Upper lobe of left lung (tissue), 6 donors: ENCODE measurements around the gene PER3. TPM values are rescaled to one million over a fixed set of nuclear protein-coding genes. Genes with fewer than 3 reads are reported as not detected.

Source experiments
- ATAC-seq, 2 donors: fragments of 200-7000 bp; cut with Tn5 transposase; one replicate each; pipeline ENCODE4 v1.9.1; 2022; ENCODE audit warnings: mild to moderate bottlenecking in 2 of 2, moderate library complexity in 2 of 2; ENCODE audit not compliant: low FRiP score in 2 of 2
- DNase-seq, 2 donors: peaks; one replicate each; pipeline ENCODE4 v3.0.0-alpha.2; 2019 to 2020
- H3K27ac ChIP-seq, 4 donors: fragments of 200-600 bp; sonication (generic); one replicate each; pipeline ENCODE4 v1.5.1; 2016 to 2019
- H3K27me3 ChIP-seq, 4 donors: fragments of 200-600 bp; sonication (generic); one replicate each; pipeline ENCODE4 v1.5.1; 2017 to 2019
- H3K36me3 ChIP-seq, 4 donors: fragments of 200-600 bp; sonication (generic); one replicate each; pipeline ENCODE4 v1.5.1; 2016 to 2019
- H3K4me1 ChIP-seq, 4 donors: fragments of 200-600 bp; sonication (generic); one replicate each; pipeline ENCODE4 v1.5.1; 2018 to 2019
- H3K4me3 ChIP-seq, 4 donors: fragments of 200-600 bp; sonication (generic); one replicate each; pipeline ENCODE4 v1.5.1; 2017 to 2019; ENCODE audit warnings: mild to moderate bottlenecking in 2 of 4, moderate library complexity in 1 of 4
- H3K9me3 ChIP-seq, 4 donors: fragments of 200-600 bp; sonication (generic); one replicate each; pipeline ENCODE4 v1.5.1; 2018 to 2019
- EP300 ChIP-seq, 4 donors: sonication (generic); formaldehyde crosslinking; IDR thresholded peaks; one replicate each; pipeline ENCODE4 v1.5.1; 2017; ENCODE audit warnings: antibody characterized with exemption in 4 of 4, control low read depth in 2 of 4
- POLR2A ChIP-seq, 4 donors: fragments of 450-650 bp; IDR thresholded peaks; one replicate each; pipeline ENCODE4 v1.5.1; 2016 to 2017; ENCODE audit warnings: antibody characterized with exemption in 4 of 4, mild to moderate bottlenecking in 2 of 4
- POLR2AphosphoS5 ChIP-seq, 2 donors: sonication (generic); formaldehyde crosslinking; IDR thresholded peaks; one replicate each; pipeline ENCODE4 v1.5.1; 2017; ENCODE audit warnings: antibody characterized with exemption in 2 of 2
- WGBS, 2 donors: methylation state at CpG; one replicate each; pipeline ENCODE4 v1.1.5; 2017 to 2018; 5-methylcytosine and 5-hydroxymethylcytosine counted together
- total RNA-seq, 6 donors: library from RNA; depleted of rRNA in 4 of 6; stranded (reverse); fragments of >200 nt in 4 of 6; gene quantifications; one replicate each; pipeline versions ENCODE4 v1.1.0 to v1.2.1, GENCODE V29; 2016 to 2021
- TF ChIP-seq, protein P1 (sequence below), 6 experiments: fragments of 450-650 bp in 4 of 6; fragments of 200-600 bp in 2 of 6; sonication (generic) in 2 of 6; IDR thresholded peaks; one replicate each; pipeline ENCODE4 v1.5.1; 2016 to 2019; ENCODE audit warnings: antibody characterized with exemption in 6 of 6
- donor health status: DM: no; HTN: no; CAD: no; lungs with moderate emphysema.
- donor health status: DM: no; HTN: yes; CAD: no; lungs with severe emphysema.

PER3 gene
- total RNA-seq, 6 donors from 2014 or later: 20.1 to 43.0 (median 26.9) TPM

GRCh38 chr1:7852804-7853683, 69.0 kb downstream of the PER3 start, which contains the start of gene UTS2:
Gene UTS2, minus strand, starts transcription at chr1:7853065. Its CDS starts 62 bp downstream, at chr1:7853003.
- Histone ChIP-seq H3K9me3 (no peaks in the 10 kb centered on the region), H3K36me3 (no peaks in the 10 kb centered on the region), H3K4me1 (no peaks in the 10 kb centered on the region), H3K27ac (no peak within 1 kb of the TSS), H3K4me3 (no peak within 1 kb of the TSS), H3K27me3 (no peaks in the 10 kb centered on the region)
- 67 to 70% methylated on average over 10 of the region's 10 CpGs for whole genome bisulfite sequencing, 2 donors
- DNase-seq: no peak
- TF ChIP-seq, protein P1, sequence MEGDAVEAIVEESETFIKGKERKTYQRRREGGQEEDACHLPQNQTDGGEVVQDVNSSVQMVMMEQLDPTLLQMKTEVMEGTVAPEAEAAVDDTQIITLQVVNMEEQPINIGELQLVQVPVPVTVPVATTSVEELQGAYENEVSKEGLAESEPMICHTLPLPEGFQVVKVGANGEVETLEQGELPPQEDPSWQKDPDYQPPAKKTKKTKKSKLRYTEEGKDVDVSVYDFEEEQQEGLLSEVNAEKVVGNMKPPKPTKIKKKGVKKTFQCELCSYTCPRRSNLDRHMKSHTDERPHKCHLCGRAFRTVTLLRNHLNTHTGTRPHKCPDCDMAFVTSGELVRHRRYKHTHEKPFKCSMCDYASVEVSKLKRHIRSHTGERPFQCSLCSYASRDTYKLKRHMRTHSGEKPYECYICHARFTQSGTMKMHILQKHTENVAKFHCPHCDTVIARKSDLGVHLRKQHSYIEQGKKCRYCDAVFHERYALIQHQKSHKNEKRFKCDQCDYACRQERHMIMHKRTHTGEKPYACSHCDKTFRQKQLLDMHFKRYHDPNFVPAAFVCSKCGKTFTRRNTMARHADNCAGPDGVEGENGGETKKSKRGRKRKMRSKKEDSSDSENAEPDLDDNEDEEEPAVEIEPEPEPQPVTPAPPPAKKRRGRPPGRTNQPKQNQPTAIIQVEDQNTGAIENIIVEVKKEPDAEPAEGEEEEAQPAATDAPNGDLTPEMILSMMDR (IDR thresholded peaks at IDR 0.05): no peak
- no peak for TF ChIP-seq EP300 (IDR thresholded peaks at IDR 0.05)
- no peak for TF ChIP-seq POLR2AphosphoS5 (IDR thresholded peaks at IDR 0.05)
- TF ChIP-seq POLR2A (IDR thresholded peaks at IDR 0.05): no peak
- no peak for ATAC-seq

DNA sequence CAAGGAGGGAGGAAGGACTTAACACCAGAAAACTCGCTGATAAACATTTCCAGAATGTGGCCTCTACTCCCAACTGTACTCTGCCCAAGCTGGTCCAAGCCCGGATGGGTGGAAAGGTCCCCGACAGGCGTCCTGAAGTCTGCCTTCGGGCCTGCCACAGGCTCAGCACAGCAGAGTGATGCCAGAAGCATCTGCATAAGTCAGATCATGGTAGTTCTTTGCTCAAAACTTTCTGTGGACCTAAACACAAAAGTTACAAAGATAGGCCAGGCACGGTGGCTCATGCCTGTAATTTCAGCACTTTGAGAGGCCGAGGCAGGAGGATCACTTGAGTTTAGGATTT, 69.6 kb downstream of the PER3 start:
- H3K4me3 ChIP-seq: no peak overlapping the region
- DNase-seq: no peak
- ATAC-seq: no peak
- H3K27me3 ChIP-seq: no peaks in the 10 kb centered on the region
- no peaks in the 10 kb centered on the region for H3K4me1 ChIP-seq
- TF ChIP-seq POLR2A (IDR thresholded peaks at IDR 0.05): no peak
- TF ChIP-seq, protein P1 (IDR thresholded peaks at IDR 0.05): no peak
- WGBS, 2 donors: 79 to 82% methylated on average over 7 of the region's 7 CpGs
- H3K27ac ChIP-seq: no peak overlapping the region
- H3K36me3 ChIP-seq: no peaks in the 10 kb centered on the region
- H3K9me3 ChIP-seq: no peaks in the 10 kb centered on the region

DNA sequence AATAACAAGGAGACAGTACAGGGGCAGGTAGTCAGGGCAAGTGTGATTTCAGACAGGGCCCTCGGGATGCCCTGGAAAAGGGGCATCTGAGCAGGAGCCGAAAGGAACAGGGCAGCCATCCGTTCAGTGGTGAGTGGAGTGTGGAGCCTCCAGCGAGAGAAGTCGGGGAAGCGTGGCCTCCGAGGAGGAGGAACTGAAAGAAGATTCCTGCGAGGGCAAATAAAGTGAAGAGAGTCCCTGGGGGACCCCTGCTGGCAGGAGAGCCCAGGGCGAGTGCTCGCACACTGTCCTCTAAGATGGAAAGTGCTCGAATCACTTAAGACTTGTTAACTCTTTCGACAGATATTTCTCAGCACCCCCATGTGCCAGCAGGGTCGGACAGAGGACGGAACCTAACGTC, 72.3 kb downstream of the PER3 start:
- ATAC-seq: no peak
- H3K4me1 ChIP-seq: no peaks in the 10 kb centered on the region
- WGBS, 2 donors: 42 to 43% methylated on average over 15 of the region's 15 CpGs

GRCh38 chr1:7857000-7857399, 72.9 kb downstream of the PER3 start:
- Histone ChIP-seq H3K27me3 (no peaks in the 10 kb centered on the region), H3K27ac (no peak overlapping the region), H3K4me3 (no peak overlapping the region), H3K4me1 (no peaks in the 10 kb centered on the region), H3K9me3 (no peaks in the 10 kb centered on the region), H3K36me3 (no peaks in the 10 kb centered on the region)
- 68 to 70% methylated on average over 2 of the region's 2 CpGs for WGBS, 2 donors
- TF ChIP-seq, protein P1 (IDR thresholded peaks at IDR 0.05): no peak
- TF ChIP-seq POLR2A (IDR thresholded peaks at IDR 0.05) (no peak), POLR2AphosphoS5 (IDR thresholded peaks at IDR 0.05) (no peak)
- DNase-seq (no peak), ATAC-seq (no peak)

More for the DNA sequence above, 72.3 kb downstream of the PER3 start:
- H3K27me3 ChIP-seq: no peaks in the 10 kb centered on the region
- no peak for DNase-seq
- H3K9me3 ChIP-seq: no peaks in the 10 kb centered on the region
- no peak overlapping the region for H3K4me3 ChIP-seq
- H3K36me3 ChIP-seq: no peaks in the 10 kb centered on the region
- no peak overlapping the region for H3K27ac ChIP-seq
- TF ChIP-seq POLR2AphosphoS5 (IDR thresholded peaks at IDR 0.05) (no peak), POLR2A (IDR thresholded peaks at IDR 0.05) (no peak)

- Histone ChIP-seq H3K27ac (no peak overlapping the region), H3K9me3 (no peaks in the 10 kb centered on the region), H3K4me3 (no peak overlapping the region), H3K27me3 (no peaks in the 10 kb centered on the region), H3K36me3 (no peaks in the 10 kb centered on the region), H3K4me1 (no peaks in the 10 kb centered on the region)
- no peak for DNase-seq
- 74 to 86% methylated on average over 4 of the region's 4 CpGs for WGBS, 2 donors
- ATAC-seq: no peak
- TF ChIP-seq, protein P1 (IDR thresholded peaks at IDR 0.05): no peak
- TF ChIP-seq POLR2A (IDR thresholded peaks at IDR 0.05) (no peak), POLR2AphosphoS5 (IDR thresholded peaks at IDR 0.05) (no peak), EP300 (IDR thresholded peaks at IDR 0.05) (no peak)
Measured at GRCh38 chr1:7857985-7858384, 73.9 kb downstream of the PER3 start.
